ENCODE results near the gene HCLS1.
"Not testable (repeated sequence)": the region's sequence is repeated elsewhere in the genome, so short reads cannot be mapped to it uniquely, and the experiment has no call there.

Gene HCLS1

DNA sequence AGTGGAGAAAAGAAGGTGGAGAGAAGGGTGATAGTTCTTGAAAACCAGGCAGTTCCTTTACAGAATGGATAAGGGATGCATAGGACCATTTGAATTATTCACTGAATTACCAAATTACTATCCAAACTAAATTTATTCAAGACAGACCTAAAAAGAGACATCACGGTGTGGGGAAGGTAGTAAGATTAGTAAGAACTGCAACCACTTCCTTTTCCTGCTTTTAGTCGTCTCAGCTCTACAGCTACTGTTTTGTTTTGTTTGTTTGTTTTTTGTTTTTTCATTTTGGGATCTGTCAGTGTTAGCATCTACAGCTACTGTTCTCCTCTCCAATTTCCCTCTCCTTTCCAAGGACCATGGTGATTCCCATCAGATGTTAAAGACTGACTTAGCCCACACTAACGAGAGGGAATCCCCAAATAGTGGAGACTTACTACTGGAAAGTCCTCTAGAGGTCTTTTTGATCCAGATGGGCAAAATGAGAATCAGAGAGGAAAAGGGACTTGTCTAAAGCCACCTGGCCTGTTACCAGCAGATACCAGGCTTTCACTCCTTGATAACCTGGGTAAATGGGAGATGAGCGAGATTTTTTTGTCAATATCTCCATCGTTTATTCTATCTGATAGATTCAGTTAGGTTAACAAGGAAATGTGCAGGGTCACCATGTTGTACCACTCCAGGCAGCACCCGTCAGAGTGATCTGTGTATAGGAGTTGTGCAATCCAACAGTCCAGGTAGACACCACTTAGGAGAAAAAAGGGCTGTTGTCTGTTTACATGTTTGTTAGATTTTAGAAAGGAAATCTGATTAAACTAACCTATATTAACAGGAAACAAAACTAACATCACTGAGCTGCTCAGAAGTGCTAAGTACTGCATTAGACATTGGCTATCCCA, 6.0 kb downstream of the HCLS1 start:
- DNase-seq: no peak

DNA sequence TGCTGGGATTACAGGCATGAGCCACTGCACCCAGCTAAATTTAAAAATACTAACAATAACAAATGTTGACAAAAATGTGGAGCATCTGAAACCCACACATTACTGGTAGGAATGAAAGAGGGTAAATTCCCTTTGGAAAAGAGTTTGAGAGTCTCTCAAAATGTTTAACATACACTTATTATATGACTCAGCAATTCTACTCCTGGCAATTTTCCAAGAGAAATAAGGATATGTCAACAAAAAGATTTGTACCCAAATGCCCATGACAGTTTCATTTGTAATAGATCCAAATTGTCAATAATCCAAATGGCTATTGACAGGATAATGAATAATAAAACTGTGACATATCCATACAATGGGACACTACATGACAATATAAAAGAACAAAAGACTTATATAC, 9.0 kb downstream of the HCLS1 start:
- no peak for DNase-seq

DNA sequence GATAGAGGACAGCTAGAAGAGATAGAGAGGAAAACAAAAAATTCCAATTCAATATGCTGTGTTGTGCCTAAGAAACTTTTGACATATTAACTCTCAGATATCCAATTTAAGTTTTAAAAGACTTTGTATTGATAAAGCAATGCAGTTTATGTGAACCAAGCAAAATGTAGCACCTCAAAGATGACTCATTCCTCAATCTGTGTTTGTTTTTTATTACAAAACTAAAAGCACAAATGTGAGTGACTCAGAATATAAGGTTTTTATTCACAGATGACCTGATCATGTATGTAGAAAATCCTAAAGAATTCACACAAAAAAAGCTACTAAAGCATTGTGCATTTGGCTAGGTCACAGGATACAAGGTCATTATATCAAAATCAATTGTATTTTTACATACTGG, 11.1 kb downstream of the HCLS1 start:
- DNase-seq: no peak

DNA sequence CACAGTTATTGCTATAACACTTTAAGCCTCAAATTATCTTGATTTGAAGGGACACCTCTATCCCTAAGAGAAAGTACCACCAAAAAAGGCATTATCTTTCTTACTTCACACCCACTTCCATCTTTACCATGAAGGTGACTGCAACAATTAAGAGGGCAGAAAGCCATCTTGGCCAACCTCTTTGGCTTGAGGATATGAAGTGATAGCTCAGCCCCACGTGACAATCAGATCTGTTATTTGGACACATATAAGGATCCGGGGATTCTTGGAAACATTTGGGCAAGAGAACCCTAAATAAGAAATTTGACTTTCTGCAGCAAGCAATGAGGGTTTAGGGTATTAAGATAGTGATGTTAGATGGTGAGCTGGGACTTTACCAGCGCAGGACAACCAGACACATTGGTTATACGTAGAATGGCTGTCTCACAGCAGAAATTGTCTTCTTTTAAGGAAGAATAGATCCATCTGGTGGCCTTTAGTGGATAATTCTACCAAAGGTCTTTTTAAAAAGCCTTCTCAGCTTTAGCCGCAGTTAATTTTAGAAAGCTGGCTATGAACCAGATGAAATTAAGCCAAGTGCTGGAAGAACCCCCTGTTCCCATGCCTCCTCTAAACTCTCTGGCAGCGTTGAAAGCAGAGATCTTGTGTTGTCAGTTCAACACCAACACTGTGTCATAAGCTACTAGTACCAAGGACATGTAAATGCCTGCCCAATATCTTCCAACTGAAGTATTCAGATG, 12.3 kb downstream of the HCLS1 start:
- DNase-seq: no peak

DNA sequence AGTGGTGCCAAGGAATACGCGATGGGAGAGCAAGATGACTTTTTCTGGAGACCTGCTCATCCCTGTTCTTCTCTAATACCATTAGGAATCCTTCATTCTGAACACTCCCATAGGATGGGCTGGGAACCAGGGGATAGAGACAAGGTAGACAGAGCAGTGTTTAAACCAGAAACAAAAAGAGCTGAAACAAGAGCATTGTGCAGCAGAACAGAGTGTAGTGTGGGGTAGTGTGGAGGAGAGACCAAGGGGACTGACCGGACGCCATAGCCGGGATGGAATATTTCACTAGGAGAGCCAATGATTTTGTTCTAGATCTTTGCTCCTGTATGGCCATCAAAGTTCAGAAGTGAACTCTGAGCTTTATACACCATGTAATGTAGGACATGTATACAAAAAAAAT, 15.6 kb downstream of the HCLS1 start:
- no peak for DNase-seq

DNA sequence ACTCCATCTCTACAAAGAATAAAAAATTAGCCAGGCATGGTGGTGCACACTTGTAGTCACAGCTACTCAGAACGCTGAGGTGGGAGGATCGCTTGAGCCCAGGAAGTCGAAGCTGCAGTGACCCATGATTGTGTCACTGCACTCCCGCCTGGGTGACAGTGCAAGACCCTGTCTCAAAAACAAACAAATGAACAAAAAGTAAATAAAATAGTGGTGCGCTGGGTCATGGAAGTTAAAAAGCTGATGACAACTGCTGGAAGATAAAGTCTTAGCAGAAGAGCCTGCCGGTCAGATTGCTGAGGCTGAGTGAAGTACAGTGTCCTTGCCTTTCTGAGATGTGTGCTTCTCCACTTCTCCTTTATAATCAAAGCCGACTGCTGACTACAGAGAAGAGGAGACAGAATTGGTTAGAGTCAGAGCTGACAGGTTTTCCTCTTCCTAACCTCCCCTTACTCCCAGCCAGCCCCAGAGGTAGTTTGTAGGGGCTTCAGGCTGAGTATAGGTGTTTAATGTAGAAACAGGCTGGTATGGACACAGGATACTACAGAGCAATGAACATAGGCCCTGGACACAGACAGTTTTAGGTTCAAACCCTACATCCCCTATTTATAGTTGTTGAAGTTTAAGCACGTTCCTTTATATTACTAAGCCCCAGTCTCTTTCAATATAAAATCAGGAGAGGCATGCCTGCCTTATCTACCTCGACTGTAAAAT, 17.9 kb downstream of the HCLS1 start:
- no peak for DNase-seq

DNA sequence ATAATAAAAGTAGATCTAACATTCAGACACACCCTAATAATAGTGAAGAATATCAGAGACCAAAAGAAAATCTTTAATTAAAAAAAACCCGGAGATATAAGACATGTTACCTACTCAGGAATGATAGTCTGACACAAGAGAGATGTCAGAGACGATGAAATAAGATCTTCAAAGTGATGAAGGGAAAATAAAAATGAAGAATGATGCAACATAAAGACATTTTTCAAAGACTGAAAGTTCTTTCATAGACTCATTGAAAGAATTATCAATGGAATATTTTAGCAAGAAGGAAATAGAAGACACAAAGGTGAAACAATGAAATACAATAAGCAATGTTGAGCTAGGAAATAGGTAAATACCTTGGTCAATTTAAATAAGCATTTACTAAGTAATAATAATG, 19.6 kb downstream of the HCLS1 start:
- no peak for DNase-seq

DNA sequence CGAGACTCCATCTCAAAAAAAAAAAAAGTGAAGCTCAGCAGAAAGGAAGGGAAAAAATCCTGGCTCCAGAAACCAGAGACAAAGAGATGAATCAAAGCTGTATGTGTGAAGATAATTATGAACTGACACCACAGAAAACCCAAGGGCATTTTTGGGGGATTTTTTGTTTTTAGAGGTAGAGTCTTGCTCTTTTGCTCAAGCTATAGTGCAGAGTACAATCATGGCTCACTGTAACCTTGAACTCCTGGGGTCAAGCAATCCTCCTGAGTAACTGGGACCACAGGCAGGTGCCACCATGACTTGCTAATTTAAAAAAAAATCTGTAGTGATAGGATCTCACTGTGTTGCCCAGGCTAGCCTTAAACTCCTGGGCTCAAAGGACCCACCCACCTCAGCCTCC, 22.8 kb downstream of the HCLS1 start:
- DNase-seq: no peak

DNA sequence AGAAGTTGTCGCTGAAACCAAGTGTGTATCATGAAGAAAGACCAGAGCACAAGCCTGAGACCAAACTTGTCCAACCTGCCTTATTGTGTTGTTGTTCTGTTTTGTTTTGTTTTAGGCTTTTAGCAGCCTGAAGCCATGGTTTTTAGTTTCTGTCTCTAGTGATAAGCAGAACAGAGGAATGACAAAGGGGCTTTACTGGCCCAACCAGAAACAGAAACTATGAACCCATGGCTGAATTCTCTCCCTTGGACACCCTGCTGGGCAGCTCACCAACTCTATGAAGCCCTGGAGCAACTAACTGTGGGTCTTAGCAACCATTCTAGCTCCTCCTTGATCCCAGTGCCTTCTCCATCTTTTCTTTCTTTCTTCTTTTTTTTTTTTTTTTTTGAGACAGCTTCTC, 30.3 kb downstream of the HCLS1 start:
- DNase-seq: no peak

DNA sequence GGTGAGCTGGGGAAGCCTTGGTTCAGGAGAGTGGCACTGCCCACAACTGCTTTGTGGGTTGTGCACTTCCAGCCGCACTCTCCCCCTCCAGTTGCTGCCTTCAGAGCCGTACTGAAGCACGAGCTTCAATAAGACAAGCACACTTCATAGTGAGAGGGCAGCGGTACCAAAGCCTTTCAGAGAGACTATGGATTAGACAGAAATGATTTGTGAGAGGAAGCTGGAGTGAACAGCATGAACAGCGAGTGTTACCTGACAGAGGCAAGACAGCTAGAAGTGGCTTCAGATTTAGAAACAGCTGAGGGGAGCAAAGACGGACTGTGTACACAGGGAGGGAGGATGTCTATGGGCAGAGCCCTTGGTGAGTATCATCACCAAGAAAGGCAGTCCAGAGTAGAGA, 31.1 kb downstream of the HCLS1 start:
- DNase-seq: no peak

DNA sequence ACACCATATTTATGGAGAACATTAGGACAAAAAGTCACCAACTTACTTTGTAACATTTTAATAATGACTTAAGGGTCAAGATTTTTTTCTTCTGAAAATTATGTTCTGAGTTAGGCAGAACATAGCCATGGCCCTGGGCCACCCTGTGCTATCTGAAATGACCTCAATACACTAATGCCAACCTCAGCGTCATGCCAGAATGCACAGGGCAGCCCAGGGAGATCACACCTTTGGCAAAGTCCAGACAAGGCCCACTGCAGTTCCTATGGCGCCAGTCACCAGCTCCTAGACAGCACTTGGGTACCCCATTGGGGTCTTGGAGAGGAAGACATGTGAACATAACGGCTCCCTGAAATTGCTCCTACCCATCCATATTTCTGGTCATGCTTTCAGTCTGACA, 33.1 kb downstream of the HCLS1 start:
- no peak for DNase-seq

DNA sequence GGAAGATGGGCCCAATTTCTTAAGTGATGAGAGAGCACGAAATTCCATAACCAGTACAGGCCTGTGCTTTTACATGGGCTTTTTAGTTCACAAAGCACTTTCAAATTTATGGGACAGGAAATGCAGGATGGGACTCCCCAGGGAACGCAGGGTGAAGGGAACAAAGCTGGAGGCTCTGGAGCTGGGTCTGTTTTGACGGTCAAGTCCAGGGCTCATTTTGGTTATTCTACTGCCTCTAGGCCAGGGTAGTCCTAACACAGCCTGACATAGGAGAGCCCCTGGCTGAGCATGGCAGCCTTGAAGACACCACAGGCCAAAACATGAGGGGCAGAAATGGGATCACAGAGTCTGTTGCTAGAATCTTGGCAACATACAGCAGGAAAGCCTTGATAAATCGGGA, 33.5 kb downstream of the HCLS1 start:
- no peak for DNase-seq

DNA sequence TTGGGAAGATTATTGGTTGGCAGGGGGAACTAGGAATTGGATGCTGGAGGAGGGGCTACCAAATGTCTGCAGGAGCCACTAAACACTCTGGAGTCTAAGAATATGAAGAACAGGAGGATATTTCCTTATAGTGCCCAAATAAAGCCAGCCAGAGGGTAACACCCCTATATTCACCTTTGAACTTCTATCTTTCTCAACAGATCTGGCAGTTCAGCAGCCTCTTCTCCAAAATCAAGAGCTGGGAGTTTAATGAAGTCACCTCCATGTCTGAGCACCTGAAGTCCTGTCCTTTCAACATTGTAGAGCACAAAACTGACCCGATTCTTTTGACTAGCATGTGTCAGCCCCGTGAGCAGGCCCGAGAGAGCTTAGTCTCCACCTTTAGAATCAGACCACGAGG, 34.2 kb downstream of the HCLS1 start:
- no peak for DNase-seq

DNA sequence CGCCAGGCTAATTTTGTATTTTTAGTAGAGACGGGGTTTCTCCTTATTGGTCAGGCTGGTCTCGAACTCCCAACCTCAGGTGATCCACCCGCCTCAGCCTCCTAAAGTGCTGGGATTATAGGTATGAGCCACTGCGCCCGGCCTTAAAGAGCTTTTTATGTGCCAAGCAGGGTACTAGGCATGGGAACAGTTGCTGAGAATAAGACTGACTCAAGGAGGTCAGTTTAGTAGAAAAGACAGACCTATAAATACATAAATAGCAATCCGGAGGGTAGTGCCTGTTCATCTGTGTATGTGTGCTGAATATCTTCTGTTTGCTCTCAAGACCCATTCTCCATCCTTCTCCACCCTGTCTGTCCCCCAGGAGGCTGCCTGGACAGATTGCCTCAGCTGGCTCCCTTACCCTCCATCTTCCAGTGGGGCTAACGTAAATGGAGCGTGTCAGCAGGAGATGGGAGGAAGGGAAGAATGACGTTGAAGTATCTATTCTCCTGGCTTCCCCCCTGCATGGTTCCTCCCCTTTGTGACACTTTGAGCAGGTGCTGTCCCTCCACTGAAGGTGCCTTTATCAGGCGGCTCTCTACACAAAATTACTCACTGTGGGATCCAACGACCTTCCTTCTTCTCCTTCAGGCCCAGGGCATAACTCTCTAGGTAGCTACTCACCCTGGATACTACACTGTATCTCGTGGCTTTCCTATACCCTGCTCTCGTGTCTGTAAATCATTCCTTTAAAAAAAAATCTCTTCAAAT, 36.4 kb downstream of the HCLS1 start:
- no peak for DNase-seq

DNA sequence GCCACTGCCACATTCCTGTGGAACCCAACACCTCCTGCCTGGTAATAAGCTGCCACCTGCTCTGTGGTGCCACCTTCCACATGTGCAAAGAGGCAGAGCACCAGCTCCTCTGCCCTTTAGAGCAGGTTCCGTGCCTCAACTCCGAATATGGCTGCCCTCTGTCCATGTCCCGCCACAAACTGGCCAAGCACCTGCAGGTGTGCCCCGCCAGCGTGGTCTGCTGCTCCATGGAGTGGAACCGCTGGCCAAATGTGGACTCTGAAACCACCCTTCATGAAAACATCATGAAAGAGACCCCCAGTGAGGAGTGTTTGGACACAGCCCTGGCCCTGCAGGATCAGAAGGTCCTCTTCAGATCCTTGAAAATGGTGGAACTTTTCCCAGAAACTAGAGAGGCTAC, 39.2 kb downstream of the HCLS1 start:
- no peak for DNase-seq

DNA sequence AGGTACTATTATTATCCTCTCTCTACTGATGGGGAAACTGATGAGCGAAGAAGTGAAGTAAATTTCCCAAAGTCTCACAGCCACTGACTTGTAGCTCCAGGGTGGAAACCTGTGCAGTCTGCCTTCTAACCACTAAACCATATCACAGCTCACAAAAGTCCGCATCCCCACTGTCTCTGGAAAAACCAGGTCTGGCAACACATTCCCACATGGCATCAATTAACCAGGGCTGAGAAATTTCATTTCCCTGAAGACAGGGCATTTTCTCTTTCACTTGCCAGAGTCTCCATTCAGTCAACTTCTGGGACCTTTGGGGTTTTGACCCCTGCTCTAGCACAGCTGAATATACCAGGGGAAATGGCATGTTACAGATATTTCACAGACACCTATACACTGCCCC, 41.0 kb downstream of the HCLS1 start:
- no peak for DNase-seq

DNA sequence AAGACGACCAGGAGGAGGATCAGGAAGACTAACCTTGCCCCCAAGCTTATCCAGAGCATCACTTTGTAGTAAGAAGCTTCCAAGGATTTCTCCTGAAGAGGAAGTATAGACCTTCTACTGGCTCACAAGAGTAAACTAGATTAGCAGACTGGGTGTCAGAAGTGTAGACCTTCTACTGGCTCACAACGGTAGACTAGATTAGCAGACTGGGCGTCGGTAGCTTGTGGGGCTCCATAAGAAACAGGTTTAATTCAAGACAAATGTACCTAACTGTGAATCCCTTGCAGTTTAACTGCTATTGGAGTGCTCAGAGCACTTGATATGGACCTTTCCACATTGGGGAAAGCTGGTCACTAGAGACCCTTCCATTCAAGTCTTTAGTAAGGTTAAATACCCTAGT, 54.6 kb downstream of the HCLS1 start:
- no peak for DNase-seq

DNA sequence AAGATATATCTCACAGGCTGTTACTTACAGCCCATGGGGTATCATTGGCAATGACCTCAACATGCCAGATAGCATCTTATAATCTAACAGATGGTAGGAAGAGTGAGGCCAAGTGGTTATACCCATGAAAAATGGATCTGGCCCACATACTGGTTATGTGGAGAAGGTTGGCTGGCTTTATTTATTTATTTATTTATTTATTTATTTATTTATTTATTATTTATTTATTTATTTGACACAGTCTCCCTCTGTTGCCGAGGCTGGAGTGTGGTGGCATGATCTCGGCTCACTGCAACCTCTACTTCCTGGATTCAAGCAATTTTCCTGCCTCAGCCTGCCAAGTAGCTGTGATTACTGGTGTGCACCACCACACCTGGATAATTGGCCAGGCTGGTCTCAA, 55.9 kb downstream of the HCLS1 start:
- no peak for DNase-seq

DNA sequence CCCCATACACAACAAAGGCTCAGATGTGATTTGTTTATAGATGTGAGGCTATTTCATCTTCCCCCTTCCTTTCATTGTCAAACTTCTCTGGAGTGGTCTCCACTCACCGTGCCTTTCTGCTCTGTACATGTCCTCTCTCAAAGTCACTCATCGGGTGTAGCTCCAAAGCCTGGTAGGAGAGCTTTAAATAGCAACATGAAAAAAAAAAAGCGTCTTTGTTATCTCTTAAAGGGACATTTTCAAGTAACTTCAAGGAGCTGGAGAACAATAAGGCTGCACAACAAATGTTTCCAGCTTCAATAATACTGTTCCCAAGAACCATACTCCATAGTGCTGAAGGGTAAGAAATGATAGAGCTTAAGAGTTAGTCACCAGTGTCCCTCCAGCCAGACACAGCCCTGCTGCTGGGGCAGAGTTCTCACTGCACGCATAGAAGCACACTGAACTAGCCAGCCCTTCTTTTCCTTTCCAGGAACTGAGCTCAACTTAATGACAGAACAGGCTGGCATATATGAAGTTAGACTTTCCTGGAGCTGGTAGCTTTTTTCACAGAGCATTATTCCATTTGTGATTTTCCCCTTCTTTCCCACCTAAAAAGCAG, 59.4 kb downstream of the HCLS1 start:
- no peak for DNase-seq

DNA sequence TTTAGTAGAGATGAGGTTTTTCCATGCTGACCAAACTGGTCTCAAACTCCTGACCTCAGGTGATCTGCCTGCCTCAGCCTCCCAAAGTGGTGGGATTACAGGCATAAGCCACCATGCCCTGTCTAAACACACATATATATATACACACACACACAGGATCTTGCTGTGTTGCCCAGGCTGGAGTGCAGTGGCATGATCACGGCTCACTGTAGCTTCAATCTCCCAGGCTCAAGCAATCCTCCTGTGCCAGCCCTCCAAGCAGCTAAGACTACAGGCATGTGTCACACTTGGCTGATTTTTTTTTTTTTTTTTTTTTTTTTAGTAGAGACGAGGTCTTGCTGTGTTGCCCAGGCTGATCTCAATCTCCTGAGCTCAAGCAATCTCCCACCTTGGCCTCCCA, 60.8 kb downstream of the HCLS1 start:
- DNase-seq: not testable (repeated sequence)

DNA sequence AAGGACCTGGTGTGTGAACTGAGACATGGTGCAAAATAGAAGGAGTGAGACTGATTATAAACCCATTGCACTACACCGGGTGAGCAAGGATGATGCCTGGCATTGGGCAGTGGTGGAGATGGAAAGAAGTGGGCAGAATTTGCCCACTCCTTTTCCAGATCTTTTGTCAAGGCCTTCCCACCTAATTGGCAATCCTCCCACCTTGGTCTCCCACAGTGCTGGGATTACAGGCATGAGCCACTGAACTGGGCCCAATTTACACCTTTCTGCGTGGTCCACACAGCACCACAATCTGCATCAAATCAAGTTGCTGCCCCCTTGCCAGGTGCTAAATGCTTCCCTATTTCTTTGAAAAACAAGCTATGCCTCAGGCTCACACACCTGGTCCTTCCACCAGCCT, 62.1 kb downstream of the HCLS1 start:
- no peak for DNase-seq

DNA sequence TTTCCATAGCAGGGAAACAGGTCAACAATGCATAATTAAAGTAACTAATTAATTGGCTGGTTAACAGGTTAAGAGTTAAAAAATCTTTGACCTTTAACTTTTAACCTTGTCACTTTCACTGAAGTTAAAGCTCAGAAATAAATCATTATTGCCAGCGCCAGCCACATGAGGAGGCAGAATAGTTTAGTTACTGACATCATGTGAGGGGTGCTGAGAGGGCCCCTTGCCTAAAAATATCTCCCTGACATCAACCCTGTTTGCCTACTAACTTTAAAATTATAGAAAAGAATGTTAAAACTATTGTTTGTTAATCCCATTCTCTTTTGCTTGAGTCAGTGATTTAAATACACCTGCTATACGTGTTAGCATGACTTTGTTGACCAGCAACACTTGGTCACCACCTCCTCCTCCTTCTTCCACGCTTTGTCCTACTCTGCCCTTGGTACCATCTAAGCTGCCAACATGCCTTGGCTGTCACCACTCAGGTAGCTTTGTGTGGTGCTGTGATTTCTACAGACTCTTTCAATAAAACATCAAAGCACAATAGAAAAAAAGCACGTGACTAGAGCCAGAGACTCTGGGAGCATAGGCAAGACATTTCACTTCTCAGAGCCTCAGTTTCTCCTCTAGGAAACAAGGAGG, 64.8 kb downstream of the HCLS1 start:
- DNase-seq: no peak

Data from activated gamma-delta T cell treated with Interleukin-2 at 50 U/mL for 16 hours (primary cell).